H9 (cell line): ENCODE data around the gene ETV6. TPM values are rescaled to one million over a fixed set of nuclear protein-coding genes. Genes with fewer than 3 reads are reported as not detected.

ENCODE experiments used
- DNase-seq: peaks from one replicate; pipeline ENCODE4 v3.0.0-alpha.2; 2017
- H2AFZ ChIP-seq: one replicate; pipeline ENCODE4 v1.6.1; 2013; ENCODE audit warnings: mild to moderate bottlenecking, low read length, control low read depth, moderate library complexity
- H2AK5ac ChIP-seq: 2 replicates; pipeline ENCODE4 v1.6.1; 2013; ENCODE audit warnings: low read length, control low read depth, mixed read lengths; ENCODE audit not compliant: insufficient read length
- H2BK120ac ChIP-seq: one replicate; pipeline ENCODE4 v1.6.1; 2013; ENCODE audit warnings: low read depth, mild to moderate bottlenecking, low read length, control low read depth, inconsistent platforms; ENCODE audit not compliant: poor library complexity, severe bottlenecking
- H2BK12ac ChIP-seq: 2 replicates; pipeline ENCODE4 v1.6.1; 2013; ENCODE audit warnings: low read length, control low read depth, mixed read lengths, low read depth; ENCODE audit not compliant: insufficient read length
- H2BK15ac ChIP-seq: 2 replicates; pipeline ENCODE4 v1.6.1; 2013; ENCODE audit warnings: low read depth, low read length, control low read depth
- H2BK20ac ChIP-seq: one replicate; pipeline ENCODE4 v1.6.1; 2013; ENCODE audit warnings: low read depth, mild to moderate bottlenecking, low read length, control low read depth, inconsistent platforms; ENCODE audit not compliant: poor library complexity, severe bottlenecking
- H2BK5ac ChIP-seq: 2 replicates; pipeline ENCODE4 v1.6.1; 2013; ENCODE audit warnings: low read length, control low read depth, mixed read lengths; ENCODE audit not compliant: insufficient read length
- H3K14ac ChIP-seq: 2 replicates; pipeline ENCODE4 v1.6.1; 2013; ENCODE audit warnings: low read length, control low read depth; ENCODE audit not compliant: insufficient read depth
- H3K18ac ChIP-seq: 2 replicates; pipeline ENCODE4 v1.6.1; 2013; ENCODE audit warnings: low read depth, mild to moderate bottlenecking, mixed read lengths, low read length, control low read depth; ENCODE audit not compliant: insufficient read length
- H3K23ac ChIP-seq: 2 replicates; pipeline ENCODE4 v1.6.1; 2013; ENCODE audit warnings: low read length, control low read depth, mixed read lengths, low read depth; ENCODE audit not compliant: insufficient read length
- H3K23me2 ChIP-seq: 2 replicates; pipeline ENCODE4 v1.6.1; 2013; ENCODE audit warnings: low read depth, mild to moderate bottlenecking, mixed read lengths, low read length, control low read depth; ENCODE audit not compliant: insufficient read length, poor library complexity, severe bottlenecking
- H3K27ac ChIP-seq: 2 replicates; pipeline ENCODE4 v1.5.1; 2013; ENCODE audit warnings: low read length, control low read depth, mixed read lengths, low read depth; ENCODE audit not compliant: insufficient read length
- H3K27me3 ChIP-seq: 2 replicates; pipeline ENCODE4 v1.6.1; 2013; ENCODE audit warnings: low read length, control low read depth, inconsistent platforms; ENCODE audit not compliant: insufficient read depth
- H3K4ac ChIP-seq: 2 replicates; pipeline ENCODE4 v1.6.1; 2013; ENCODE audit warnings: low read depth, mild to moderate bottlenecking, control low read depth, inconsistent platforms, low read length, moderate library complexity
- H3K4me1 ChIP-seq: 2 replicates; pipeline ENCODE4 v1.6.1; 2013; ENCODE audit warnings: low read length, control low read depth, inconsistent platforms; ENCODE audit not compliant: insufficient read depth
- H3K4me2 ChIP-seq: 2 replicates; pipeline ENCODE4 v1.6.1; 2013; ENCODE audit warnings: low read length, control low read depth, mixed read lengths; ENCODE audit not compliant: insufficient read length, insufficient read depth
- H3K56ac ChIP-seq: 2 replicates; pipeline ENCODE4 v1.6.1; 2013; ENCODE audit warnings: low read depth, mild to moderate bottlenecking, mixed read lengths, low read length, control low read depth; ENCODE audit not compliant: insufficient read length
- H3K79me1 ChIP-seq: 2 replicates; pipeline ENCODE4 v1.6.1; 2013; ENCODE audit warnings: low read depth, mild to moderate bottlenecking, moderate library complexity, low read length, control low read depth, inconsistent platforms; ENCODE audit not compliant: insufficient read depth, poor library complexity, severe bottlenecking
- H3K79me2 ChIP-seq: 2 replicates; pipeline ENCODE4 v1.6.1; 2013; ENCODE audit warnings: low read length, control low read depth, inconsistent platforms; ENCODE audit not compliant: insufficient read depth
- H3K9ac ChIP-seq: 2 replicates; pipeline ENCODE4 v1.6.1; 2013; ENCODE audit warnings: low read length, control low read depth, mixed read lengths; ENCODE audit not compliant: insufficient read length; ENCODE audit errors: extremely low read depth
- H3K9me3 ChIP-seq: one replicate; pipeline ENCODE4 v1.6.1; 2013; ENCODE audit warnings: low read depth, low read length, inconsistent platforms; ENCODE audit not compliant: control insufficient read depth
- H3T11ph ChIP-seq: one replicate; pipeline ENCODE4 v1.6.1; 2013; ENCODE audit warnings: mild to moderate bottlenecking, low read length, control low read depth, inconsistent platforms
- H4K20me1 ChIP-seq: one replicate; pipeline ENCODE4 v1.6.1; 2013; ENCODE audit not compliant: control insufficient read depth, insufficient read length, insufficient read depth
- H4K5ac ChIP-seq: 2 replicates; pipeline ENCODE4 v1.6.1; 2013; ENCODE audit warnings: low read depth, mild to moderate bottlenecking, mixed read lengths, low read length, control low read depth; ENCODE audit not compliant: insufficient read length
- H4K8ac ChIP-seq: replicated peaks from 2 replicates; pipeline ENCODE4 v1.6.1; 2013; ENCODE audit warnings: low read length, control low read depth, mixed read lengths, low read depth; ENCODE audit not compliant: insufficient read length
- H4K91ac ChIP-seq: 2 replicates; pipeline ENCODE4 v1.6.1; 2013; ENCODE audit warnings: low read depth, mild to moderate bottlenecking, moderate library complexity, mixed read lengths, low read length, control low read depth; ENCODE audit not compliant: insufficient read length
- H3K27ac Mint-ChIP-seq, 3 experiments: 2 replicates in 2 of 3; 3 replicates in 1 of 3; pipeline ENCODE4 v1.8.0; 2020 to 2021; ENCODE audit warnings: mixed read lengths in 3 of 3, mild to moderate bottlenecking in 1 of 3, moderate library complexity in 1 of 3
- H3K27me3 Mint-ChIP-seq: 2 replicates; pipeline ENCODE4 v1.8.0; 2021; ENCODE audit warnings: low read depth, mild to moderate bottlenecking, moderate library complexity, mixed read lengths
- H3K36me3 Mint-ChIP-seq, 3 experiments: 2 replicates in 2 of 3; 3 replicates in 1 of 3; pipeline ENCODE4 v1.8.0; 2020 to 2021; ENCODE audit warnings: low read depth in 3 of 3, mixed read lengths in 3 of 3; ENCODE audit not compliant: insufficient read depth in 1 of 3
- H3K4me1 Mint-ChIP-seq, 2 experiments: 2 replicates each; pipeline ENCODE4 v1.8.0; 2020; ENCODE audit warnings: mixed read lengths in 2 of 2
- H3K4me3 Mint-ChIP-seq, 2 experiments: 2 replicates in 1 of 2; 3 replicates in 1 of 2; pipeline ENCODE4 v1.8.0; 2020 to 2021; ENCODE audit warnings: mild to moderate bottlenecking in 2 of 2, mixed read lengths in 2 of 2, moderate library complexity in 1 of 2
- H3K9me3 Mint-ChIP-seq, 2 experiments: 2 replicates in 1 of 2; 3 replicates in 1 of 2; pipeline ENCODE4 v1.8.0; 2020; ENCODE audit warnings: mild to moderate bottlenecking in 2 of 2, mixed read lengths in 2 of 2, moderate library complexity in 1 of 2
- WGBS: extraction: QIAGEN DNeasy Blood & Tissue Kit; methylation state at CpG from one replicate; pipeline ENCODE4 v1.1.7; 2013; ENCODE audit warnings: missing lambda C conversion rate, low lambda C conversion rate, mixed read lengths; ENCODE audit not compliant: insufficient read length; ENCODE audit errors: extremely low coverage; 5-methylcytosine and 5-hydroxymethylcytosine counted together
- total RNA-seq: library from RNA; stranded (reverse); gene quantifications from 2 replicates; pipeline ENCODE4 v1.2.1, GENCODE V29; 2021
- TF ChIP-seq, protein P1 (sequence below): fragments of 200-600 bp; sonication (generic); conservative IDR thresholded peaks from 3 replicates; pipeline ENCODE4 v1.8.0; 2021; ENCODE audit warnings: antibody characterized with exemption, mild to moderate bottlenecking

The ETV6 gene
- total RNA-seq, 1 experiment from 2014 or later = 28.7 TPM

GRCh38 chr12:11868027-11868426 is 218.6 kb downstream of the ETV6 start:
- no peak overlapping the region for H3K23ac ChIP-seq

More at GRCh38 chr12:11868027-11868426, 218.6 kb downstream of the ETV6 start:
- Histone ChIP-seq H3K27me3 (no peaks in the 10 kb centered on the region), H2BK5ac (no peak overlapping the region), H2AK5ac (no peak overlapping the region), H3K18ac (no peak overlapping the region), H3K56ac (no peak overlapping the region), H3K14ac (no peak overlapping the region), H2AFZ (no peak overlapping the region), H4K91ac (no peak overlapping the region), H3K4me2 (no peak overlapping the region), H2BK15ac (no peak overlapping the region), H3T11ph (no peak overlapping the region), H3K4me1 (peaks cover 3% of the 10 kb centered on the region; the same call in 1 of the 2 replicates), H2BK120ac (no peak overlapping the region), H3K4ac (no peak overlapping the region), H3K79me2 (0 out of 2 replicates have a peak, but pooled peaks cover 2% of the 10 kb centered on the region), H3K27ac (no peak overlapping the region), H4K20me1 (no peaks in the 10 kb centered on the region), H3K23me2 (no peaks in the 10 kb centered on the region), H4K5ac (no peak overlapping the region), H3K9ac (no peak overlapping the region), H4K8ac (no peak overlapping the region), H3K79me1 (no peaks in the 10 kb centered on the region), H3K9me3 (no peaks in the 10 kb centered on the region), H2BK20ac (no peak overlapping the region), H2BK12ac (no peak overlapping the region)
- Mint-ChIP-seq H3K4me1 (peaks cover 9% of the 10 kb centered on the region in 2 experiments), H3K4me3 (no peak overlapping the region), H3K9me3 (peaks cover 13 to 20% of the 10 kb centered on the region in 2 experiments), H3K27me3 (no peaks in the 10 kb centered on the region), H3K36me3 (peaks cover 35 to 57% (median 56%) of the 10 kb centered on the region in 3 experiments), H3K27ac (no peak overlapping the region)
- no peak for DNase-seq
- WGBS = no CpG with 5 or more reads among the region's 1 CpG
- TF ChIP-seq, protein P1, sequence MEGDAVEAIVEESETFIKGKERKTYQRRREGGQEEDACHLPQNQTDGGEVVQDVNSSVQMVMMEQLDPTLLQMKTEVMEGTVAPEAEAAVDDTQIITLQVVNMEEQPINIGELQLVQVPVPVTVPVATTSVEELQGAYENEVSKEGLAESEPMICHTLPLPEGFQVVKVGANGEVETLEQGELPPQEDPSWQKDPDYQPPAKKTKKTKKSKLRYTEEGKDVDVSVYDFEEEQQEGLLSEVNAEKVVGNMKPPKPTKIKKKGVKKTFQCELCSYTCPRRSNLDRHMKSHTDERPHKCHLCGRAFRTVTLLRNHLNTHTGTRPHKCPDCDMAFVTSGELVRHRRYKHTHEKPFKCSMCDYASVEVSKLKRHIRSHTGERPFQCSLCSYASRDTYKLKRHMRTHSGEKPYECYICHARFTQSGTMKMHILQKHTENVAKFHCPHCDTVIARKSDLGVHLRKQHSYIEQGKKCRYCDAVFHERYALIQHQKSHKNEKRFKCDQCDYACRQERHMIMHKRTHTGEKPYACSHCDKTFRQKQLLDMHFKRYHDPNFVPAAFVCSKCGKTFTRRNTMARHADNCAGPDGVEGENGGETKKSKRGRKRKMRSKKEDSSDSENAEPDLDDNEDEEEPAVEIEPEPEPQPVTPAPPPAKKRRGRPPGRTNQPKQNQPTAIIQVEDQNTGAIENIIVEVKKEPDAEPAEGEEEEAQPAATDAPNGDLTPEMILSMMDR = no peak
